Stimulated activated CD4-positive, alpha-beta T cell treated with anti-CD3 and anti-CD28 coated beads, Interleukin-2, amount 100 ng/mL, for 4 hours (primary cell): ENCODE results near the gene PDZD2.
"Not testable (repeated sequence)": the region's sequence is repeated elsewhere in the genome, so short reads cannot be mapped to it uniquely, and the experiment has no call there.

Experiments used
- DNase-seq: peaks from one replicate; pipeline ENCODE4 v3.0.0-alpha.2; 2020; ENCODE audit warnings: low read depth

PDZD2 gene

DNA sequence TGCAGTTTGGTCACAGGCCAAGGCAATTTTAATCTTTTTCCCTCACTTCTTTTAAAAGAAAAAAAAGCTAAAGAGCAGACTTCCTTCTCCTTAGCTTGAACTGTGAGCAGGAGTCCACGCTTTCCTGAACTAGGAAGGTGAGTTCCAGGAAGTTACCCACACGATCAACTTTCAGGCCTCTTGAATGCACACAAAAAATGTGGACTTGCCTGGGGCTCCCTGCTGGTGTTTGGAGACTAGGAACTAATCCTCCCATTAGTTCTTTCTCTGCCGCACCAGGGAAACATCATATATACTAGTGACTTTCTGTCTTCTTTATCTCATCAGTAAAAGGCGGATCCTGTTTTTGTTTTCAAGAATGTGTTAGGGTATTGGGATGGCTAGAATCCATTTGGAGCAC, 295.2 kb downstream of the PDZD2 start:
- DNase-seq, result no peak

DNA sequence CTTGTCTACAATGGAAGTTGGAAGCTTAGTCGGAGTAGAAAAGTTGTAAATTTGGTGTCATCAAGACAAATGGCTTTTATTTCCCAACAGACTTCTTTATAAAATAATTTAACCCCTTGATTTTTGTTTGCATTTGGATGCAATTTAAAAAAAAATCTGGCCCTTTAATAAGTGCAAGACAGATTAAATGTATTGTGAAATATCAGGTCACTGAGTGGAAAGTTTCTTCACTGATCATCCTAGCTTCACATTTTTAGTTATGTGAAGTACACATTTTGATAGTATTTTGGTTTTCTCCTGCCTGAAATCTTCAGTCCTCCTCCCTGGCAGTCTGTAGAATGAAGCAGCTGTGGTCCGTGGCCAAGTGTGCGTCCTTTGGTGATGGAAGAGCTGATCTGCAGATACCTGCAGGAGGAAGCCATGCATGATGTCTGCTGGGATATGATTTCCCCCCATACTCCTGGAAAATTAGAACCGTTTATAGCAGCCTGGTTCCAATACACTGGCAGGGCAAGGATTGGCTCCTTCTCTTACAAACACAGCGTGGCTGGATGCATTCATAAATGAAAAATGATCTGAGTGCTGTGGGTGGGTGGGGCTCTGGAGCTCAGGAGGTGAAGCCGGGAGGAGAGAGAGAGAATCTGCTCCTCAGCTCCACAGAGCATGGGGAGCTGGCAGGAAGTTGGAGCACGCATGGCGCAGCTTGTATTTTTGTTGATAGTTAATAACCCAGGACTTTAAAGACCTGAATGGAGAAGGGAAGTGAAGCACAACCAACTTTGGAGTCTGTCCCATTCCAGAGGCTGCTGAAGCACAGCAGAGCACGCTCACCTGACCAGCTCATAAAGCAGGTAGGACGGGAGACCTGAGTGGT, 296.8 kb downstream of the PDZD2 start:
- no peak for DNase-seq

DNA sequence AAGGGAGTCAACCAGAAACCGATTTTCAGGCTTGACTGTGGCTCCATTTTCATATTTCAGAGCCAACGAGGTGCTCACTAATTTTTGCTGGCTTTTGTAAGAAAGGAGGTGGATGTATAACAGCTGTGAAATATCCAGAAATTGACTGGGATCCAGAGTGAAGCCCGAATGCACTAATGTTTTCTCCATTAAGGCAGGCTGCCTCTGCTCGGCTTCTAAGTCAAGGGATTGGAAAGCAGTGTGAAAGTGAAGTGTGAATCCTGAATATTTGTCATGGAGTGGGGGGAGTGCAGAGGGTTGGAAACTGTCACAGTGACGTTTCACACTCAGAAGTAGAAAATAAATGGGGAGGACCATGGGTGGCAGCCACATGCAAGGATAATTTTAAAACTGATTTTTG, 297.8 kb downstream of the PDZD2 start:
- DNase-seq, result no peak

DNA sequence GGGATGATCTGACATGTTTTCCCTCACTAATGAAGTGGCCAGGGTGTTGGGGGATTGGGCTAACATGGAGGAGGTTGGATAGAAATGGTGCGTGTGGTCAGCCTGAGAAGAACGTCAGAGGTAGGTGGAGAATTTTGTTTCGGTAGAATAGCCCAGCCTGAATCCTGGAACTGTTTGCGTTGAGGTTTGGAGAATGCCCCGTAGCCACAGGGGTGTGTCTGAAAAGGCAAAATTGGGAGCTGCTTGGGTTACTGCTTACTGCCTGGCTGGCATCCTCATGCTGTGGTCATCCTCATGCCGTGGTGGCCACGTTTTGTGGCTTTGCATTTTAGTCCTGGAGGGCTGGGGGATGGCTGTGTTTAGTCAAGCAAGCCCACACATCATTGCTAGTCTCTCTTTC, 298.3 kb downstream of the PDZD2 start:
- DNase-seq, result no peak

DNA sequence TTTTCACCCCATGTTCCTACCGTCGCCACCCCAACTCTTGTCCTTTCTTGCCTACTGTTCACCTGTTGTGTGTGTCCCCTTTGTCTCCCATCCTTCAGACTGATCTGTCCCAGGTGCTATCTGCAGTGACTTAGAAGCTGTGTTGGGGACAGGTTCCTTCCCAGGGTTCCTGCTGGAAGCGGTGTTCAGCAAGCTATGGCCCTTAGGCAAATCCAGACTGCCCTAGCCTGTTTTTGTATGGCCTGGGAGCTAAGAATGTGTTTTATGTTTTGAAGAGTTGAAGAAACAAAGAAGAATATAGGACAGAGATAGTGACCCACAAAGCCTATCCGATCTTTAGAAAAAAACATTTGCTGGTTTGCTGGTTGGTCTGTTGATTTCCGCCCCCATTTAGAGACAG, 298.8 kb downstream of the PDZD2 start:
- DNase-seq, result no peak

DNA sequence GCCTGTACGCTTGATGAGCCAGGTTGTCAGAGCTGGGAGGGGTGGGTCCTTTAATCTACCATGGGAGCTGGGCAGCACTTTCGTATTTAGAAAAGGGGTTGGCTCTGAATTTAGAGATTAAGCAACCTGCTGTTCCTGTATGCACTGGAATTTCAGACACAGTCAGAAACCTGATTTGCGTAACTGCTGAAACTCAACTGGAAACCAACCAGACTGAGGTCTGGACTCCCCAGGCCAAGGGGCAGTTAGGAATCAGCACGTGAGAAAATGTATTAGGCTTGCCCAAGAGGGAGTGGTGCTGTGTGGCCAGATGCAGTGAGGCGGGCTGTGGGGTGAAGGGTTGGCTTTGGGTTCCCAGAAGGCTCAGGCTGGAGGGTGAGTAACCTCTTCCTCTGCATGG, 300.2 kb downstream of the PDZD2 start:
- DNase-seq, result no peak

DNA sequence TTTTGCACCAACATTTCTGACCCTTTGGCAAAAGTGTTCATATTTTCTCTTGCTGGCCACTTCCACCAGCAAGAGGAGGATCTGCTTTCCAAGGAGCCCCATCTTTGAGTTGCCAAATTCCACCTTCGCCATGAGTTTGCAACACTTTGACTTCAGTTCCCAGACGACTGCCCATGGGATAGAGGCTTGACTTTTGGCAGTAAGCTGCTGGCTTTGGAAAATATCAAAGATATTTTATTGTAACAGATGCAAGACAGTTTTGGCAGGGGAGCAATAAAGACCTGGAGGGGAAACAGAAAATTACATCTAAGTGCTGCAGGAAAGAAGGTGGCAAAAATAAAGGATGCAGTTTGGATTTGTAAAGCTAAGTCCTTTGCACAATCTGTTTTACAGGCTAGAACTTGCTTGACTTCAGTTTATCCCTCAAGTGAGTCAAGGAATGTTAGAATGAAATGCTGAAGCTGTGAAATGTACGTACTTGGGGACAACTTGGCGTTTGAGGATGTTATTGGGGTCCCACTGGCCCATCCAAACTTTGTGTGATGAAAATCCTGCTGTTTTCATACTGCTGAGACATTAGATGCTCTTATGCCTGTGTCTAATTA, 302.3 kb downstream of the PDZD2 start:
- DNase-seq, result no peak

DNA sequence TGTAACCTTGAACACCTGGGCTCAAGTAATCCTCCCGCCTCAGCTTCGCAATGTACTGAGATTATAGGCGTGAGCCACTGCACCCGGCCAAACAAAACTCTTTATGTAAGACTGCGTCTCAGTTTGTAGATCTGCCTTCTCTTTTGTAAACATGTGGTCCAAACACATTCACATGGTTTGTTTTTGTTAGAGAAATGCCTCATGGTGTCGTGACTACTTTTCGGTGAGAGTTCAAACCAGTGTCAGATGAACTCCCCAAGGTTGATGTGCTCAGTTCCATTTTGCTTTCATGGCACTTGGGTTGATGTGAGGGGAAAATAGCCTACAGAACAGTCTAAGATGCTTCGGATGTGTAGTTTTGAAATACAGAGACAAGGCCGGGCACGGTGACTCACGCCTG, 303.6 kb downstream of the PDZD2 start:
- DNase-seq, result no peak

DNA sequence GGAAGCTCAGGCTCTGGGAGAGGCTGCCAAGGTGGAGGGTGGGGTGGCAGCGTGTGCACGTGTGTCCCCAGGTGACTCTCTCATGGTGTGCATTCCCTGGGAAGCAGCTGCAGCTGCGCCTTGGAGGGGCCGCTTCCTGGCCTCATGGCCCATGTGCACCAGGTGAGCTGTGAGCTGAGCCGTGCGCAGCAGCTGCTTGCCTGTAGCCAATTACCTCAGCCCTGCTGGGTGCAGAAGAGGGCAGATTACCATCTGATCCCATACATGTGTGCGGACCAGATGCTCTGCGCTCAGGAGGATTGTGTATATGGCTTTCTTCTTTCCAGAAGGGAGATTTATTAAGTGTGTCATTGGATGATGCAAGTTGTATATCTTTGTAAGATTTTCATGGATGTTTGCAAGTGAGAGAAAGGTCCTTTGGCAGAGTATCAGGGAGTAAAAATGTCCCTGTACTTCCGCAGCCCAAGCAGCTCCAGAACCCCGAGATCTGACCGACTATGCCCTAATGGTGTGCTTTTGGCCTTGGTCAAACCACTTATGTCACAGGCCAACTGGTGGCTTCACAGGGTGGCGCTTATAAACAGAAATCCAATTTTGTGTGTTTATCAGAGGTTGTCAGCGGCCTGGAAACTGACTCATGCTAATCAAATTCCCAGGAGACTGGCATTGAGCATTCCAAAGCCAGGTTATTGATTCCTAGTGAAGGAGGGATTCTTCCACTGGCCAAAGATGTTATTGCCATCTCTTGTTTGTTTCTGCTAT, 305.9 kb downstream of the PDZD2 start:
- DNase-seq, result no peak

DNA sequence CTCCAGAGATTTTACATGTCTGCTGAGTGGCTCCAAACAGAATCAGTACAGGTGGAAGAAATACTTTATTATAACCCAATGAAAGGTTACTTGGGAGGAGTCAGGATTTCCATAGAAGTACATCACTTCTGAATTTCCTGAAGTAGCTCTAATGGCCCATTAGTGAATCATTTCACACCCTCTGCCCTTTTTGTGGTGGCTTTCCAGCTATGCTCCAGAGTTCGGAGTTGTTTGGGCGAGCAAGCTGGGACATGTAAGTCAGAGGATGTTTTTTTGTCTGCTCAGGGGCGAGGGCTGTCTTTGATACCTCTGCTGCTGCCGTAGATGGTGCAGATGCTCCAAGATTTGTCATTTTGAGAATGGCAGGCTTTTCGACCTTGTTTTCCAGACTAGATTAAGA, 309.1 kb downstream of the PDZD2 start:
- no peak for DNase-seq

DNA sequence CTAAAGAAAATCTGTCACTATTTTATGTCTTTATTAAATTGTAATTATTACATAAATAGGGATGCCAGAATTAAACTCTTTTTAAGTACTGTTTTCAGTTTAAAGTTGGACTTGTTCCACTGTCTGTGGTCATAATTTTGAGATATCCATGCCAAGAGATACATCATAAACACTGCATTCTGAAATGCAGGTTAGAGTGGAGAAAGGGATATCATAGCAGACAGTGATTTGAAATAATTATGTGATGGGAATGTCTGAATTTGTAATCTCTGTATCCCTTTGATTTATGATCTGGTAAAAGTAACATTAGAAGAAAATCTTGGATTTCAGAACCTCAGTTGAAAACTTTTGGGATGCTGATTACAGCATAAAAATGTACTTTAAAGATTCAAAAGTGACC, 313.1 kb downstream of the PDZD2 start:
- no peak for DNase-seq

DNA sequence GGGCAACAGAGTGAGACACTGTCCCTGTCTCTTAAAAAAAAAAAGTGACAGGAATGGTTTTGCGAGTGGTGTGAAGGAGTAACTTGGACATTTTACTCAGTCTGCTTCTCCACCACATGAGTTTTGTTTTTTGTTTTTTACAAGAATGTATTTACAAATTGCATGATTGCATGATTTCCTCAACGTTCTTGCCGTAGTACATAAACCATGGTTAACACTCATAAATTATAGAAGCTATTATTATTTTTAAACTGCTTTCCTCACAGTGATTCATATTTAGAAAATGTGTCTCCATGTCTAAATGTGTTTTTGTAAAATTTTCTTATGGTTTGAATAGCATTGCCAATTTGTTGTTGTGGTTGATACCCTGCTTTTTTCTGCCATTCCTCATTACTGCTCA, 315.2 kb downstream of the PDZD2 start:
- no peak for DNase-seq

DNA sequence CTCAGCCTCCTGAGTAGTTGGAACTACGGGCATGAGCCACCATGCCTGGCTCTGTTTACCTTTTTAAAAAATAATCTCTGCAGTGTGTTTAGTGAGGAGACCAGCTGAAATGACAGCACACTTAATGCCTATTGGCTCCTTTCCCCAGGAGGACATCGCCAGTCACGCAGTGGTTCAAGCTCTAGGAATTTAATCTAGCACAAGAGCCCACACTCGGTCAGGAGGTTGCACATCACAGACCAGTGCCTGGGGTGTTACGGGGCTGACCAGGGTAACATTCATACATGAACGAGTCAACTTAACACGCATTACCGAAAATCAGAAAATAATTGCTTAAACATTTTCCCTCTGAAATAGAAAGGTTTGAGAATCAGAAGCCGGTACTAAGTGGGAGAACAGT, 318.2 kb downstream of the PDZD2 start:
- no peak for DNase-seq

DNA sequence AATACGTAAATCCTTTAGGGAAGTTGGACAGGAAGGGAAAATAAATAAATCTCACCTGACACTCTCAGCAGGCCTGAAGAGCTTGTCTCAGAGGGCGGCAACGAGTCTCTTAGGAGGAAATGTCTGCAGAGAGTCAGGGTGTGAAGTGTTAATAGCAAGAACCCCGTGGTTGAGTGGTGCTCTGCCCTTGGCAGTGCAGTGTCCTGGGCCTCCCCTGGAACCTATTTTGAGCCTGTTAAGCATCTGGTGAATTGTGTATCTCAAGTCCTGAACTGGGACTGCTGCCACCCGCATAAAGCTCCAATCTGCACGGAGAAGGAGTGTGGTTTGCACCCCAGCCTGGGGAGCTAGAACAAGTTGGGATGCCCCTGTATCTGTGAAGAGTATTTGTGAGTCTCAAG, 323.4 kb downstream of the PDZD2 start:
- DNase-seq, result no peak

DNA sequence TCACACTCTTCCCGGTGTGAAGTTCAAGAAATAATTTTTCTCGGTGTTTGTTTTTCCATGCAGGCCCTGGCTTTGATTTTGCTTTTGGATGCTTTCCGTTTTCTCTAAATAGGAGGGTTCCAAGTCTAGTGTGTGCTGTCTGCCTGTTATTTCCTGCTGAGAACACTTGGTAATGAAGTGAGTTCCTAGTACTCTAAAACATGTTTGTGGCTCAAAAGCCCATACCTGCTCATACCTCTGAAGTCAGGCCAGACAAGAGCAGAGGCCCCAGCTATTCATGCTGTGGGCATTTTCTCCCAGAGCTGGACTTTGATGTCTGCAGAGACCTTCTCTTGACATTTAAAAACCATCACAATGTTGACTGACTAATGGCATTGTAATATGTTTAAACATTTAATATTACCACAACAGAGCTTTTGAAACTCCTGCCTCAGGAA, 324.0 kb downstream of the PDZD2 start:
- DNase-seq, result no peak

DNA sequence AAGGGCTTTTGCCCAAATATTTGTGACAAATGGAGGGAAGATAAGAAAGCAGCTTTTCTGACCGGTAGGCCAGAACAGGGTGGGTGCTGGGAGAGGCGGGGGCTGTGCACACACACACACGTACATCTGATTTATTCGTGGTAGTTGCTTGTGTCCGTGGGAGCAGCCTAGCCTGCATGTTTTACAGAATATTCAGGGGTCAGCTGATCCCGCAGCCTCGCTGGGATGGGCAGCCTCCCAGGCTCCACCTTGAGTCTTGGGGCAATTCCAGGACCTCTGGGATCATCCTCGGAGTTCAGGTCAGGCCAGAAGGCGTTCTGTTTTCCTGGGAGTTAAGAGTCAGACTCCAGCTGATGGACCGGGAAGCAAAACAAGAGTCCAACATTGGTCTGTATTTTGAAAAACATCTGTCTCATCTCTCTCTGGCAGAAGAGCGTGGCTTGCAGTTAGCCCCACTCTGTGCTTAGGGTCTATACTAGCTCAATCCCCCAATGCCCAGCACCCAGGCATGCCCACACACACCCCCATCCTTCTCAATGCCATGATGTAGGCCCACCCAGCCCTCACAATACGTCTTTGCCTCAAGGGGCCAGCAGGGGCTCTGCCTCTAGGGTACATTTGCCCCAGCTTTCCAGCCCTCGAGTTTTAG, 324.6 kb downstream of the PDZD2 start:
- DNase-seq, result no peak

DNA sequence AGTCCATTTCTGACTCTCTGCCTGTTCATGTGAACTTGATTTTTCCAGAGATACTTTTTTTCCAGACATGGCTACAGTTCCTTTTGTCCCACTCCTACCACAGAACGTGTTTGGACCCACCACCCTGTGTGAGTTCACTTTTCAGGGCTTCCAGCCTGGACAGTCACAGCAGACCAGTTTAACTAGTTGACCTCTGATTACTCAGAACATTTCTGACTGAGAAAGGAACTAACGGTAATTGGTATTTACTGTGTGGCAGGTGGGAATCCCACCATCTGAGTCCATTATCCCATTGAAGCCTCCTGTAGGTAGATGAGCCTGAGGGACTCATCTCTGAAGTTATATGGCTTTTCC, 325.1 kb downstream of the PDZD2 start:
- DNase-seq, result no peak

DNA sequence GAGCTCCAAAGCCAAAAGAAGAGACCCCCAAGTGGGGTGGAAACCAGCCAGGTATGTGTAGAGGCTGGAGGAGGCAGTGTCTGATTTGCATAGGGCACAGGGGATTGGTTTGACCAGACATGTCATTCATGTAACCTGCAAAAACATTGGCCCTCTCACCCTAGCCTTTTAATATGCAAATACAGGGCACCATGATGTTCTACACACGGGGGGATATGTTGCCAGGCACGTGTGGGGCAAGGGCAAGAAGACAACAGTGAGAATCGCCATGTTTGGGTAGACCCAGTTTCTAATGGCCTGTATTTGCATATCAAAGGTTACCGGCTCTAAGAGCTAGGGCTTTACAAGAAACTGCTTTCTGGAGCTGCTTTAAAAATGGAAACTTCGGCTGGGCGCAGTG, 326.3 kb downstream of the PDZD2 start:
- DNase-seq, result no peak

DNA sequence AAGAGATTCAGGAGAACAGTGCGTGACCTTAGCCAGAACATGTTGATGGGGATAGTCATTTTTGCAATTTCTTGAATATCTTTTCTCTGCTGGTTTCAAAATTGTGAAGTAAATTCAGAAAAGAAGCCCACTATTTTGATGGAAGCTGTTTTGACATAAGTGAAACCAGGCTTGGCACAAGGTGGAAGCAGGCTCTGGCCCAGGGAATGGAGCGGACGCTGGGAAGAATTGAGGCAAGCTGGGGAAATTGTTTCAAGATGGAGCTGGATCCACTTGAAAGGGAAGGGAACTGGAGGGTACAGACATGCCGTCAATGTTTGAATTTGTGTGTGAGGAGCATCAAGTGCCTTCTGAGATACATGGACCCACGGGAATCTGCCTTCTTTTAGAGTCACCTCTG, 328.0 kb downstream of the PDZD2 start:
- no peak for DNase-seq

DNA sequence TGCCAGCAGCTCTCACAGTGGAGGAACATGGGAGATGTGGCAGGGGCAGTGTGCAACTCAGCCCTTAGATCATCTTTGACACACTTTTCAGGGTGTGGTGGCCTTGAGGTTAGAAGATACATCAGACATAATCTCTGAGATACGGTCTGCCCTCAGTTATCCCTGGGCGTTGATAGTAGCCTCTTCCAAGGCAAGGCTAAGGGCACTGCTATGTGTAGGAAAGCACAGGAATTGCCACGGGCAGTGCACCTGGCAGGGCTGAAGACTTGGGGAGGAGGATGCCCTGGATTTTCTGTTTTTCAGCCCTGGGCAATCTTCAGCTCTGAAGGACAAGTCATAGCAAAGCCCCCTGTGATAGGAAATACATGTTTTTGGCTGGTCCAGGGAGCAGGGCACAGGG, 328.5 kb downstream of the PDZD2 start:
- no peak for DNase-seq

DNA sequence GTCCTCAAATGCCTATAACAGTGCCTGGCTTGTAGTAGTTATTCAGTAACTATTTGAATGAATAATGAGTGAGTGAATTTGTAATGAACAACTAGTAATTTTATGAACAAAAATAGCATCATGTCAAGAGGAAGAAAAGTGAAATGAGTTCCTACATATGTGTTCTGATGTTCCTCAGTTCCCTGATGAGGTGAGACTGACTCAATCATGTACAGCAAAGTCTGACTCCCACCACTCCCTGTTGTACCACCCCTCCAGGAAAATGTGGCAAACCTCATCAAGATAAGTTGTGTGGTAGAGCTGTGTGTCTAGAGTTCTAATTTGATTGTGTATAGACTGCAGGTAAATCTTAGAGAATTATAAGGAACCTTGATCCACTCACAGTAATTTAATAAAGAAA, 333.6 kb downstream of the PDZD2 start:
- no peak for DNase-seq

DNA sequence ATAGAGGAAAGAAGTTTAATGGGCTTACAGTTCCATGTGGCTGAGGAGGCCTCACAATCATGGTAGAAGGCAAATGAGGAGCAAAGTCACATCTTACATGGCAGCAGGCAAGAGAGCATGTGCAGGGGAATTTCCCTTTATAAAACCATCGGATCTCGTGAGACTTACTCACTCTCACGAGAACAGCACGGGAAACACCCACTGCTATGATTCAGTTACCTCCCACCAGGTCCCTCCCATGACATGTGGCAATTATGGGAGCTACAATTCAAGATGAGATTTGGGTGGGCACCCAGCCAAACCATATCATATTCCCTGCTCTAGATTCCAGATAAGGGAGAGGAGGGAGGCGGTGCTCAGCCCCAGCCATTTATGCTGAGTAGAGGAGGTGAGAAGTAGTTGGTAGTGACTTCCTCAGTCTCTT, 336.3 kb downstream of the PDZD2 start:
- not testable (repeated sequence) for DNase-seq

DNA sequence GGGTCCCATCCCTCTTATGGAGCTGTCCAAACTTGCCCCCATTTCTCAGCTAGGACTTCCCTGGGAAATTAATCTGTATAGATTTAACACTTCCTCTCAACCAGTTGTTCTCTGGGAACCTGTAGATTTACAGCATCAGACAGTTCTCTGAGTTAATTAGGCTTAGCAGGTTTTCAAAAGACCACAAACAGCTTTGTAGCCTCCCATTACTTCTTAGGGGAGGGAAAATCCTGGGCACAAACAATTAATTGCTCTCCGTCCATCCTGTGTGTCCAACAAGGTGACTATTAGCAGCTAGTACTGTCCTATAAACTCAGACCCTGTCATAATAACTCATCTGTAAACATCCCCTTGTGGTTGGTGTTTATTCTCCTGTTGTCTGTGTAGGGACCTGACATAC, 337.2 kb downstream of the PDZD2 start:
- DNase-seq, result no peak
